ENCODE measurements around the gene TAMM41.
"Not testable (repeated sequence)": the region's sequence is repeated elsewhere in the genome, so short reads cannot be mapped to it uniquely, and the experiment has no call there.

TAMM41 gene

DNA sequence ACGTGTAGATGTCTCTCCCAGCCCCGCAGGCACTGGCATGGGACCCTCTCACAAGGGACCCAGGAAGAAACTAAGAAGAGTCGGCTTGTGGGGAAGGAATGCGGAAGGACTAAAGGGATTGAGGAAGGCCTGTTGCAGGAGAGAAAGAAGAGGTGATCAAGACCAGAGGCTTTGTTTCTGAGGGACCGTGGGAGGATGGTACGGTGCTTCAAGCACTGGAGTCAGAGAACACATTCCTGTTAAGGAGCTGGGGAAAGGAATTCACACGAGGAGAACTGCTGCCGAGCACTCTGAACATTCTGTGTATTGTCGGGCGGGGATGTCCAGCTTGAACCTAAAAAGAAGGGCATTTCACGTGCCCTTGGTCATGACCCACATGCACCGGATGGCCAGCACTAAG is 91.4 kb downstream of the TAMM41 start:
- Histone ChIP-seq H3K27me3 (replicated peaks) (peaks cover 16% of the 10 kb centered on the region), H3K36me3 (replicated peaks) (no peaks in the 10 kb centered on the region), H3K27ac (no peak overlapping the region), H3K4me3 (ENCODE audit: low read depth, low read length) (no peak overlapping the region)
- DNase-seq = no peak
- in situ Hi-C loops (cut with HindIII; ENCODE audit: low pct_ligation_motif_present, low sequenced_read_pairs) = no loop called here
- TF ChIP-seq, protein P1, sequence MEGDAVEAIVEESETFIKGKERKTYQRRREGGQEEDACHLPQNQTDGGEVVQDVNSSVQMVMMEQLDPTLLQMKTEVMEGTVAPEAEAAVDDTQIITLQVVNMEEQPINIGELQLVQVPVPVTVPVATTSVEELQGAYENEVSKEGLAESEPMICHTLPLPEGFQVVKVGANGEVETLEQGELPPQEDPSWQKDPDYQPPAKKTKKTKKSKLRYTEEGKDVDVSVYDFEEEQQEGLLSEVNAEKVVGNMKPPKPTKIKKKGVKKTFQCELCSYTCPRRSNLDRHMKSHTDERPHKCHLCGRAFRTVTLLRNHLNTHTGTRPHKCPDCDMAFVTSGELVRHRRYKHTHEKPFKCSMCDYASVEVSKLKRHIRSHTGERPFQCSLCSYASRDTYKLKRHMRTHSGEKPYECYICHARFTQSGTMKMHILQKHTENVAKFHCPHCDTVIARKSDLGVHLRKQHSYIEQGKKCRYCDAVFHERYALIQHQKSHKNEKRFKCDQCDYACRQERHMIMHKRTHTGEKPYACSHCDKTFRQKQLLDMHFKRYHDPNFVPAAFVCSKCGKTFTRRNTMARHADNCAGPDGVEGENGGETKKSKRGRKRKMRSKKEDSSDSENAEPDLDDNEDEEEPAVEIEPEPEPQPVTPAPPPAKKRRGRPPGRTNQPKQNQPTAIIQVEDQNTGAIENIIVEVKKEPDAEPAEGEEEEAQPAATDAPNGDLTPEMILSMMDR (IDR thresholded peaks at IDR 0.05; ENCODE audit: low read depth, low read length, missing control alignments) = no peak

- DNase-seq; H3K36me3 ChIP-seq (replicated peaks); H3K27ac ChIP-seq; H3K4me3 ChIP-seq (ENCODE audit: low read depth, low read length); in situ Hi-C loops (cut with HindIII; ENCODE audit: low pct_ligation_motif_present, low sequenced_read_pairs): not testable (repeated sequence)
- H3K27me3 ChIP-seq (replicated peaks) = peaks cover 13% of the 10 kb centered on the region
Measured at GRCh38 chr3:11752254-11752653, 94.4 kb downstream of the TAMM41 start.

GRCh38 chr3:11748306-11748705 is 98.4 kb downstream of the TAMM41 start:
- H3K4me3 ChIP-seq (ENCODE audit: low read depth, low read length); in situ Hi-C loops (cut with HindIII; ENCODE audit: low pct_ligation_motif_present, low sequenced_read_pairs); DNase-seq: not testable (repeated sequence)

More at GRCh38 chr3:11748306-11748705, 98.4 kb downstream of the TAMM41 start:
- H3K27ac ChIP-seq; H3K27me3 ChIP-seq (replicated peaks); H3K36me3 ChIP-seq (replicated peaks): not testable (repeated sequence)

Data from brain microvascular endothelial cell (primary cell).